ENCODE measurements around the gene UFM1. TPM values are rescaled to one million over a fixed set of nuclear protein-coding genes. Genes with fewer than 3 reads are reported as not detected.

Gene UFM1
- total RNA-seq, 2 experiments from 2014 or later = 44.1 to 44.8 TPM

DNA sequence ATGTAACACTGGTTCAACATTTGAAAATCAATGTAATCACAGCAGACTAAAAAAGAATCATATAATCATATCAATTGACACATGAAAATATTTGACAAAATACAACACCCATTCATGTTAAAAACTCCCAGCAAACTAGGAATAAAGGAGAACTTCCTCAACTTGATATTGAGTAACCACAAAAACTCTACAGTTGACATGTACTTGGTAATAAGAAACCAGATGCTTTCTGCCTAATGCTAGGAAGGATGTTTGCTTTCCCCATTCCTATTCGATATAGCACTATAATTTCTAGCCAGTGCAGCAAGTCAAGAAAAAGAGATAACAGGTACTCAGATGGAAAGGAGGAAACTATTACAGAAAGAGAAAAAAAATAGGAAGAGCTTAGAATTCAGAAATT, 26.9 kb downstream of the UFM1 start:
- no peaks in the 10 kb centered on the region for H3K4me1 Mint-ChIP-seq
- no peaks in the 10 kb centered on the region for H3K36me3 Mint-ChIP-seq
- DNase-seq = no peak
- H3K27me3 Mint-ChIP-seq = peaks cover 11% of the 10 kb centered on the region
- no peak overlapping the region for H3K27ac Mint-ChIP-seq
- H3K9me3 Mint-ChIP-seq = peaks cover 3% of the 10 kb centered on the region
- no peak for ATAC-seq (ENCODE audit: low read depth)
- POLR2A ChIA-PET = no interaction called here
- no peak overlapping the region for H3K4me3 Mint-ChIP-seq

DNA sequence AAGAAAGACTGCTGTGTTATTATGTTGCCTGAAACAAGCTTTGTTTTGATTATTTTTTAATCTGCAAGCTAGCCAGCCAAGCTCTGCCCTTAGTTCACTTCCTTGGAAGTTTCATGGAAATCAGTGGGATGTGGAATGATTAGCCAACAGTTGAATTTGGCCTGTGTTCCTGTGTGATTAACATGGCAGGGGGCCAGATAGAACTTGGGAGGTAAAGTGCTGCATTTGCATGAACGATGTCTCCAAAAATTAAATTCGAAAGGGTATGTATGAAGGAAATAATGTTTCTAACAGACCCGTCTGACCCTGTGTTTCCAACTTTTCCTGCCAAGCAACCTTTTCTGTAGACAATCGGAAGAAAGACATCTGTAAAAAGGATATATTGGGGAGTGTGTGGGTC, 32.2 kb downstream of the UFM1 start:
- Mint-ChIP-seq H3K4me3 (no peak overlapping the region), H3K27me3 (peaks cover 2% of the 10 kb centered on the region), H3K36me3 (no peaks in the 10 kb centered on the region), H3K27ac (no peak overlapping the region), H3K4me1 (peaks cover 1% of the 10 kb centered on the region), H3K9me3 (no peaks in the 10 kb centered on the region)
- DNase-seq (no peak), ATAC-seq (ENCODE audit: low read depth) (no peak)
- POLR2A ChIA-PET = no interaction called here

DNA sequence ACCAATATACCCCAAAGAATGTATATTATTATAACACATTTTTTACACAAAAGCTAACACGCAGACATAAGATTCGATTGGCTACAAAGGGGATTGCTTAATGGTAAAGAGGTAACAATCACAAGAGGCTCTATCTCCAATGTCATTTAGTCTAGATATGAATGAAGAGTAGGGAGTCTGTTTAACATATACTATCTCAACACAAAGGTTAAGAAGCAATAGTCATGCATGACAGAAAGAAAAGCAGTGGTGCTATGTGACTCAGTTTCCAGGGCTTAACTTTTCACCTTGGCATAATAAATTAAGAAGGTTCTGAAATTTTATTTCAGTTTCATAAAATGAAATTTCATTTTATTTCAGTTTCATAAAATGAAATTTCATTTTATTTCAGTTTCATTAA, 33.3 kb downstream of the UFM1 start:
- Mint-ChIP-seq H3K27me3 (no peaks in the 10 kb centered on the region), H3K9me3 (no peaks in the 10 kb centered on the region), H3K4me3 (no peak overlapping the region), H3K27ac (no peak overlapping the region), H3K4me1 (peaks cover 1% of the 10 kb centered on the region), H3K36me3 (no peaks in the 10 kb centered on the region)
- DNase-seq (no peak), ATAC-seq (ENCODE audit: low read depth) (no peak)
- POLR2A ChIA-PET = no interaction called here

DNA sequence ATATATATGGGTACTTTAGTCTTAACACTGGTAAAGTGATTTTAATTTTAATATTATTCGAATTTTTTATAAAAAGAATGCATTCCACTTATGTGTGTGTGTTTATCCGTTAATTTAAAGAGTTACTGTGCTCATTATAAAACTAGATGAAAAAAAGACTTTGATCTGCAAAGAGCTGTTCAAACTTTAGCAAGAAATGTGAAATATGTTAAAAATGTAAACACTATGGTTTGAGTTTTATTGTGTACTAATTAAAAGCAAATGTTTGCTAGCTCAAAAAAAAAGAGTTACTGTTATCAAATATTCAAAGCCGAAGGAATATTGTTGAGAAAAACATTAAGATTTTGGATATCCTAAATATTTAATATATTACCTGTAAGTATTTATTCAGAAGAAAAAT, 34.5 kb downstream of the UFM1 start:
- Mint-ChIP-seq H3K4me1 (peaks cover 1% of the 10 kb centered on the region), H3K9me3 (no peaks in the 10 kb centered on the region), H3K4me3 (no peak overlapping the region), H3K27ac (no peak overlapping the region), H3K36me3 (no peaks in the 10 kb centered on the region), H3K27me3 (no peaks in the 10 kb centered on the region)
- POLR2A ChIA-PET = no interaction called here
- DNase-seq = no peak
- ATAC-seq (ENCODE audit: low read depth) = no peak

DNA sequence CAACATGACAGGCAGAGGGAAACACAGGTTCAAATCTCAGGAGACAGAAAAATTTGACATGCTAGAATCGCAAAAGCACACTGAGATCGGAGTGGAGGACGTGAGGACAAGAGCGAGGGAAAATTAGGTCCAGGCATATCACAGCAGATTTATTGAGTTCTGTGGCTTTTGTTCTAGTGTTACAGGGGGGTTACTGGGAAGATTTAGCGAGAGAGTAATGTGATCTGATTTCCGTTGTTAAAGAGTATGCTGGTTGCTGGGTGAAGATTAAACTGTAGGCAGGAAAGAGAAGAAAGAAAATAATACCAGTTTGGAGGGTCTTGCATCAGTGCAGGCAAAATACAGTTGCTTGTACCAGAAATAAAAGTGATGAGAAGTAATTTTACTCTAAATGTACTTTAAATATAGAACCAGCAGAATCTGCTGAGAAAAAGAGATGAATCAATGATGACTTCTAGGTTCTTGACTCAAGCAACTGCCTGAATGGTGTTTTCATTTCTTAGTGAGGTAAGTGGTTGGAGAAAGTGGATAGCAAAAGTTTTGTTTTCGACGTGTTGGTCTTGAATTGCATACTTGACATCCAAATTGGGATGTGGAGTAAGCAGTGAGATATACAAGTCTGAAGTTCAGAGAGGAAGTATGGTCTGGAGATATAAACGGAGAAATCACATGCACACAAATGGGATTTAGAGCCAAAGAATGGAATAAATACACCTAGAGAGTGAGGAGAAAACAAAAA, 35.7 kb downstream of the UFM1 start:
- Mint-ChIP-seq H3K27ac (no peak overlapping the region), H3K4me3 (no peak overlapping the region), H3K9me3 (no peaks in the 10 kb centered on the region), H3K4me1 (peaks cover 1% of the 10 kb centered on the region), H3K36me3 (peaks cover 1% of the 10 kb centered on the region), H3K27me3 (no peaks in the 10 kb centered on the region)
- ATAC-seq (ENCODE audit: low read depth) = no peak
- DNase-seq = no peak
- POLR2A ChIA-PET = no interaction called here

DNA sequence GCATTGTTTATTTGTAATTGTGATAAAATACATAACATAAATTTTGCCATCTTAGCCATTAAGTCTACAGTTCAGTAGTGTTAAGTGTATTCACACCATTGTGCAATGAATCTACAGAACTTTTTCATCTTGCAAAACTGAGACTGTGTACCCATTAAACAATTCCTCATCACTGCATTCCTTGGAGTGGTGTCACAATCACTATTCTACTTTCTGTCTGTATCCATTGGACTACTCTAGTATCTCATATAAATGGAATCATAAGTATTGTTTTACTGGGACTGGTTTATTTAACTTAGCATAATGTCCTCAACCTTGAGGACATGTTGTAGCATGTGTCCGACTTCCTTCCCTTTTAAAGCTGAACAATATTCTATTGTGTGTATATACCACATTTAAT, 36.8 kb downstream of the UFM1 start:
- peaks cover 1% of the 10 kb centered on the region for H3K36me3 Mint-ChIP-seq
- no peaks in the 10 kb centered on the region for H3K27me3 Mint-ChIP-seq
- no peak overlapping the region for H3K4me3 Mint-ChIP-seq
- DNase-seq (no peak), ATAC-seq (ENCODE audit: low read depth) (no peak)
- H3K9me3 Mint-ChIP-seq = no peaks in the 10 kb centered on the region
- peaks cover 1% of the 10 kb centered on the region for H3K4me1 Mint-ChIP-seq
- POLR2A ChIA-PET = no interaction called here
- H3K27ac Mint-ChIP-seq = no peak overlapping the region

DNA sequence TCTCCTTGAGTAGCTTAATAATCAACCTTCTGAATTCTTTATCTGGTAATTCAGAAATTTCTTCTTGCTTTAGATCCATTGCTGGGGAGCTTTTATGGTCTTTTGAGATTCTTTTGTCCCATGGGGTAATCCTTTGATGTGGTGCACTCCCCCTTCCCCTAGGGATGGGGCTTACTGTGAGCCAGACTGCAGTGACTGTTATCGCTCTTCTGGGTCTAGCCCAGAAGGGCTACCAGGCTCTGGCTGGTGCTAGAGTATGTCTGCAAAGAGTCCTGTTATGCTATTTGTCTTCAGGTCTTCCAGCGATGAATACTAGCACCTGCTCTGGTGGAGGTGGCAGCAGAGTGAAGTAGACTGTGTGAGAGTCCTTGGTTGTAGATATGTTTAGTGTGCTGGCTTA, 41.7 kb downstream of the UFM1 start:
- H3K27ac Mint-ChIP-seq = no peak overlapping the region

DNA sequence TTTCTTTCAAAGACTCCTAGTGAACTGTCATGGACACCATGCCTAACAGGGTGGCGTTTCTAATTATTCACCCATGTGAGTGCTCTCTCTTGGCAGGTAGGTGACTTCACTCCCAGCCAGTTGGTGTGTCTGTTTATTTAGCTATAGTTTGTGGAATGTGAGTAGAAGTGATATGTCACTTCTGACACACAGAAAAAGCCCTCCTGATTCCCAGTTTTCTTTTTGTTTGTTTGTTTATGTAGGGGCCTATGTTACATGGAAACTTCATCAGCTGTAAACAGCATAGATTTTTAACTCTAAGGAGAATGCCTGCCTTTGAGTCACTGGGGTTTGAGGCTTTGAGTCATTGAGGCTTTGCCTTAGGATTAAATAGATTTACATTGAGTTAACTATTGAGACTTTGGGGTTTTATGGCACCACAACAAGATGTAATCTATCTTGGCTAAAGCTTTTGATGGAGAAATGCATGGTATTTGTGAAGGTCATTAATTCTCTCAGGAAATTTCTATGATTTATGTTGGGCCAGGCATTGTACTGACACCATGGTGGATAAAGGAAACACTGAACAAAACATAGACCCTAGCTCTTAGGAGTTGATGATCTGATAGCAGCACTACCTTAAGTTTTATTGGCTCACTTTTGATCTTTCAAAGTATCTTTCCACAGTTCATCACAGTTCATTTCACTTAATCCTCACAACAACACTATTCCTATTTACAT, 45.3 kb downstream of the UFM1 start:
- Mint-ChIP-seq H3K27me3 (peaks cover 2% of the 10 kb centered on the region), H3K4me1 (peaks cover 4% of the 10 kb centered on the region), H3K4me3 (no peak overlapping the region), H3K27ac (no peak overlapping the region), H3K36me3 (peaks cover 1% of the 10 kb centered on the region), H3K9me3 (no peaks in the 10 kb centered on the region)
- no peak for ATAC-seq (ENCODE audit: low read depth)
- DNase-seq = no peak
- POLR2A ChIA-PET = no interaction called here

More for the DNA sequence above, 41.7 kb downstream of the UFM1 start:
- H3K4me3 Mint-ChIP-seq = no peak overlapping the region
- DNase-seq = no peak
- no peaks in the 10 kb centered on the region for H3K4me1 Mint-ChIP-seq
- peaks cover 1% of the 10 kb centered on the region for H3K36me3 Mint-ChIP-seq
- no peak for ATAC-seq (ENCODE audit: low read depth)
- POLR2A ChIA-PET = no interaction called here
- no peaks in the 10 kb centered on the region for H3K9me3 Mint-ChIP-seq
- no peaks in the 10 kb centered on the region for H3K27me3 Mint-ChIP-seq

DNA sequence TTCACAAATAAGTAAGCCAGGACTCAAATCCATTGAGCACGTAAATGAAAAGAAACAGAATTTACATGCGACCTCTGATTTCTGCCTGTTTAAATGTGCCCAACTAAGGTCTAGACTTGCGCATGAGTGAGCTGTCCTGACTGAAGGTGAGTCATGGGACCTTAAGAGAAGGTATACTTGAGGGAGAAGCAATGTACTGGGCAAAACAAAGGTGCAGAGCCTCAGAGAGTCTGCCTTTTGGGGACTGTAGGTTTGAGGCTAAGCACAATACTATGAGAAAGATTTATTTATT, 45.8 kb downstream of the UFM1 start:
- Mint-ChIP-seq H3K36me3 (no peaks in the 10 kb centered on the region), H3K4me1 (peaks cover 4% of the 10 kb centered on the region), H3K27ac (no peak overlapping the region), H3K27me3 (peaks cover 2% of the 10 kb centered on the region), H3K9me3 (no peaks in the 10 kb centered on the region), H3K4me3 (no peak overlapping the region)
- POLR2A ChIA-PET = no interaction called here
- ATAC-seq (ENCODE audit: low read depth) (no peak), DNase-seq (no peak)

DNA sequence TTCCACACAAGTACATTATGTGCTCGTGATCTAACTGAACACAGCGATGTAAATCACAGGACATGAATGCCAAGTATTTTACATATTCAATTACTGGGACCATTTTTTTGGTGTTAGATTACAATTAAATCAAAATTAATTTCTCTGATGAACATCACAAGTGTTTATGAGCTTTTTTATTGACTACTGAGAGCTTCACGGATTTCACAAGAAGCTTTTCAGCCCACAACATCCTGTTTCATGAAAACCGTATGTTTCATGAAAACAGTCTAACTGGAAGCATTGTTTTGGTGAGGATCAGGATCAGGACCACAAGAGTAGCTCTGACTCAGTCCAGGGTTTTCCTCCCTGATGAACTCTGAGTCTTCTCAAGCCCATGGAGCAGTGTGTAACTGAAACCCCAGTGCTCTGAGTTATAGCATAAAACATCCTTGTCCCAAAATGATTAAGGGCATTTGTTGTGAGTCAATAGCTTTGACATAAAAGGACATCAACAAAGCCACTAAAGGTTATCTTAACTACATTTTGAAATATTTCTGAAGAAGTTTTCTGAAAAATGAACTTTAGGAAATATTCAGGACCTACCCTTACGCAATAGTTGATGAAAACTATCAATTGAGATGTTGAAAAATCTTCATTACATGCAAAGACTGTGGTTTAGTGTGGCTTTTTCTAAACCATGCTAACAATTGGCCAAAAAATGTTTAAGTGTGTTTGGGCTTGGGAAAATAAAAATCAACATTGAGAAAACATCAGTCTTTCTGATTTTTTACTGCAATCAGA, 49.3 kb downstream of the UFM1 start:
- H3K4me3 Mint-ChIP-seq = no peak overlapping the region
- DNase-seq = no peak
- peaks cover 4% of the 10 kb centered on the region for H3K4me1 Mint-ChIP-seq
- no peaks in the 10 kb centered on the region for H3K9me3 Mint-ChIP-seq
- H3K27ac Mint-ChIP-seq = no peak overlapping the region
- POLR2A ChIA-PET = no interaction called here
- H3K27me3 Mint-ChIP-seq = peaks cover 2% of the 10 kb centered on the region
- ATAC-seq (ENCODE audit: low read depth) = no peak
- no peaks in the 10 kb centered on the region for H3K36me3 Mint-ChIP-seq

DNA sequence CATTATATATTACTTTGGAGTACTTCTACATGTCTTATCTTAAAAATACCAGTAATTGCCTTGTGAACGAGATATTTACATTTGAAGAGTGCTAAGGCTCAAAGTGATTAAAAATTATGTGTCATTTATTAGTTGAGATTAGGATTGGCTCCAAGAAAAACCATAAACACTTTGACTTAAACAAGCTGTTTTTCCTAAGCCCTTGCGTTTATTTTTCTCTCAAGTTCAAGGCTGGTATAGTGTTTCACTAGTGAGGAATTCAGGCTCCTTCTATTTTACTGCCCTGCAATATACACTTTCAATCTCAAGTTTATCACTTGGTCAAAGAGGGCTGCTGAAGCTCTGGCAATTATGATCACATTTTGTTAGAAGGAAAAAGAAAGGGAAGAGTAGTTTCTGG, 49.9 kb downstream of the UFM1 start:
- Mint-ChIP-seq H3K4me3 (no peak overlapping the region), H3K9me3 (no peaks in the 10 kb centered on the region), H3K27ac (no peak overlapping the region), H3K4me1 (peaks cover 4% of the 10 kb centered on the region), H3K27me3 (peaks cover 6% of the 10 kb centered on the region), H3K36me3 (no peaks in the 10 kb centered on the region)
- no peak for DNase-seq
- no peak for ATAC-seq (ENCODE audit: low read depth)
- POLR2A ChIA-PET = no interaction called here

DNA sequence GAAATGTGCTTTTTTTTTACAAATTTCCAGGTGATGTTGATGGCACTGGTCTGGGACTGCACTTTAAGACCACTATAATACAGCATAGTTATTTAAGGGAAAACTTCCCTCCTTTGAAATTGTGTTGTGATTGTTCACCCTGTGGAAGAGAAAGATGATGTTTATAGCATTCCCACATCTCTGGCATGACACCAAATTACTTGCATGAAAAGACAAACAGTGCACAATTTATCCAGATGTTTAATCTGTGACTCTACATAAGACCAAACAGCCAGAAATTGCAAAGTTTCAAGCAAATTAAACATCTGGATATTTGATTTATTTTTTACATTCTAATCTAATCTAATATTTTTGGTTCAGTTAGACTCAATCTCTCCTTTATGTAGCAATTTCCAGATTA, 51.6 kb downstream of the UFM1 start:
- Mint-ChIP-seq H3K9me3 (no peaks in the 10 kb centered on the region), H3K4me1 (peaks cover 4% of the 10 kb centered on the region), H3K27ac (no peak overlapping the region), H3K27me3 (peaks cover 11% of the 10 kb centered on the region), H3K4me3 (no peak overlapping the region), H3K36me3 (no peaks in the 10 kb centered on the region)
- POLR2A ChIA-PET = no interaction called here
- ATAC-seq (ENCODE audit: low read depth) (no peak), DNase-seq (no peak)

DNA sequence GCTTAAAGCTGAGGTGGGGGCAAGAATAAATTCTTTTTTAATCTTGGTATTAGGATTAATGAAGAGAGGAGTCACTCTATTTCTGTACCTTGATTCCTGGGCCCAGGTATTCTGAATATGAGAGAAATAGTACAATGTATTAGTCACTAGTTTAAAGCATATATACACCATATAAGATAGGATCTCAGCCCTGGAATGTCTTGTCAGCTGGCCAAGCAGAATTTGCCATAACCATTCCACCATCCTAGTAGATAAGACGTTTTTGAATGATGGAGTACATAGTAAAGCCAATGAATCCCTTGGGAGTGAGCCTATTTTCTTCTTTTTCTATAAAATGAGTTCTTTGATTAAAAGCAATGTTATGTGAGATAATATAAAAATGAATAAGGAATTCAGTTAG, 55.6 kb downstream of the UFM1 start:
- no peak for DNase-seq
- Mint-ChIP-seq H3K4me1 (no peaks in the 10 kb centered on the region), H3K9me3 (no peaks in the 10 kb centered on the region), H3K36me3 (no peaks in the 10 kb centered on the region), H3K27ac (no peak overlapping the region), H3K27me3 (peaks cover 14% of the 10 kb centered on the region), H3K4me3 (no peak overlapping the region)
- POLR2A ChIA-PET = no interaction called here
- ATAC-seq (ENCODE audit: low read depth) = no peak

DNA sequence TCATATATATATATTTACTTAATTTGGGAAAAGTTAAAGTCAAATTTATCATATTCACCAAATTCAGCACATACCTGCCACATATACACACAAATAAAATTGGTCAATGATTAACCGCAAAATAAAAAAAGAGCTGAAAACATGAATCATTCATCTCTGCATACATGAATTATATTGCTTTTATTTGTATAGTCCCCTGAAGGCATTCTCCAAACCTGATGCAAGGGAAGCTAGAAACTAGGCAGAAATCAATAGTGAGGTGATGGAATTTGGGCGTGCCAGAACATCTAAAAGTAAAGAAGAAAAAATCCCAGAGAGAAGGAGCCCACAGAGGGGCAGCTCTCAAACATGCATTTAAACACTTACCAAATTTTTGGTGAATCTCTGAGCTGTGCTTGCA, 60.1 kb downstream of the UFM1 start:
- Mint-ChIP-seq H3K9me3 (no peaks in the 10 kb centered on the region), H3K36me3 (no peaks in the 10 kb centered on the region), H3K4me3 (no peak overlapping the region), H3K4me1 (no peaks in the 10 kb centered on the region), H3K27me3 (peaks cover 15% of the 10 kb centered on the region), H3K27ac (no peak overlapping the region)
- ATAC-seq (ENCODE audit: low read depth) = no peak
- POLR2A ChIA-PET = no interaction called here
- no peak for DNase-seq
